Head of caudate nucleus (tissue), 42 donors: ENCODE measurements around the gene VPS26A.

ENCODE experiments used
- DNase-seq, 42 donors: peaks; one replicate each; pipeline versions ENCODE4 v3.0.0 to v3.0.0-alpha.2; 2020 to 2021; ENCODE audit warnings: mixed read lengths in 7 of 42
- intact Hi-C: fragments of 100-400 bp; cut with DNase I; formaldehyde crosslinking; loops from one replicate; pipeline ENCODE4 v1.15.0; 2022

VPS26A gene

DNA sequence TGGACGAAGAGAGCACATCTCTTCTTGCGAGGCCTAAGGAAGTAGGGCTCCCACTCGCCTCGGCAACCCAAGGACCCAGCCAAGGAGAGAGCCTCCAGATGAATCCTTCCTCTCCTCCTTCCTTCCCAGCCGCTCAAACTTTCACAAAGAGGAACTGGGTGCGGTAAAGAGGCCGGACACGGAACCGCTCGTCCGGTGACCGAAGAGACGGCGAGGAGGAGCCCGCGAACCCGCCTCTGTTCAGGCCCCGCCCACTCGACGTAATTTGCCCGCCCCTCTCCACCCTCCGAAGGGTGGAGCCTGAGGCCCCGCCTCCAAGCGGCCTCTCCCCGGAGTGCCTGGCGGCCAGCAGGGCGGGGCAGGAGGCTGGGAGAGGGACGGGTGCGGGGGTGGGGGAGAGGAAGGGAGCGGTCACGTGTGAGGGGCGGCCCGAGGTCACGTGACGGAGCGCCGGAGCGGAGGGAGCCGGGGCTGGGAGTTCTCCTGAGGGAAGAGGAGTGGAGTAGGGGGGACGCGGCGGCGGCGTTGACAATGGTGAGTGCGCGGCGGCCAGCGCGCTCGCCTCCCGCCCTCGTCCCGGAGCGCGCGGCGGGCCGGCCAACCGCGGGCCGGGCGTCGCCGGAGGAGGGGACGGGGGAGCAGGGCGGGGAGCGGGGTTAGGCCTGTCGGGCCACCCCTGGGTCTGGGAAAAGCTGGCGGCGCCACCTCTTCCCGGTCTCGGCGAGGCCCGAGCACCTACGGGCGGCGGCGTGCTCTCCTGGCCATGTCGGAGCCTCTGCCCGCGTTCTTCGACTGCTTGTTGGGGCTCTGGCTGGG, at the start of gene VPS26A:
Gene VPS26A (plus strand): TSS at position 432 of the 816 bp plus-strand sequence. CDS start 100 bp downstream, at position 532.
- peak; percentile 97 to 100 (median 100) for DNase-seq
- intact Hi-C loops = loop anchor here (5.0 kb wide), 2 partner anchors 53 to 137 kb away; partner anchors contain the start of gene KIFBP

DNA sequence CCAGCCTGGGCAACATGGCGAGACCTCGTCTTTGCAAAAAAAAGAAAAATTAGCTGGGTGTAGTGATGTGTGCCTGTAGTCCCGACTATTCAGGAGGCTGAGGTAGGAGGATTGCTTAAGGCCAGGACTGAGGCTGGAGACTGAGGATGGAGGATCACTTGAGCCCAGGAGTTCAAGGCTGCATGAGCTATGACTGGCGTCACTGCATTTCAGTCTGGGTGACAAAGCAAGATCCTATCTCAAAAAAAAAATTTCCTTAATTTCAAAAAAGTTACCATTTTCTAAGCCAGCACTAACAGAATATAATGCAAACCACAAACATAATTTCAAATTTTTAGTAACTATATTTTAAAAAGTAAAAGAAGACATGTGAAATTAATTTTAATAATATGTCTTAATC, 49.4 kb upstream of the VPS26A start:
- intact Hi-C loops = no loop called here

DNA sequence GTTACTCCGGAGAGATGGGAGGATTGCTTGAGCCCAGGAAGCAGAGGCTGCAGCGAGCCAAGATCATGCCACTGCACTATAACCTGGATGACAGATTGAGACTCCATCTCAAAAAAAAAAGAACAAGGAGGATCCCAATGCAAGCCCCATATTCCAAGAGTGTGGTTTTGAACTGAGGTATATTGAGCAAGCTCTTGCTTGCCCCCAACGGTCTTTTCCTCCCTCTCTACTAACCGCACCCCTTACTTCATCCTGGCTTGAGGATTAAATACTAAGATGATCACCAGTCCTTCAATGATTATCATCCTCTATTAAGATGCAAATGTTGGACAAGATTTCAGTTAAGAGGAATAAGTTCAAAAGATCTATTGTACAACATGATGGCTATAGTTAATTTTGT, 48.5 kb upstream of the VPS26A start:
- DNase-seq = no peak
- intact Hi-C loops = no loop called here

More for the DNA sequence above, 49.4 kb upstream of the VPS26A start:
- no peak for DNase-seq

DNA sequence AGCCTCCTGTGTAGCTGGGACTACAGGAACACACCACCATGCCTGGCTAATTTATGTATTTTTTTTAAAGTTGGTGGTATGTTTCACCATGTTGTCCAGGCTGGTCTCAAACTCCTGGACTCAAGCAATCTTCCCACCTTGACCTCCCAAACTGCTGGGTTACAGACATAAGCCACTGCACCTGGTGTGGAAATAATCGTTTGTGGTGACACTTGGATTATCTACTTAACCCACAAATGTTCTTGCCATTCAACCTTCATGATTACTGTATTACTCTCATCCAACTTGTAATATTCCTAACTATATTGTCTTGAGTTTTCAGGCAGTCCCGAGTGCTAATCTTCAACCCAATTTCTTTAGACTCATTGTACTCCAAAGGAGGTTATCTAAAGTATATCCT, 45.7 kb upstream of the VPS26A start:
- DNase-seq = no peak
- intact Hi-C loops = no loop called here

DNA sequence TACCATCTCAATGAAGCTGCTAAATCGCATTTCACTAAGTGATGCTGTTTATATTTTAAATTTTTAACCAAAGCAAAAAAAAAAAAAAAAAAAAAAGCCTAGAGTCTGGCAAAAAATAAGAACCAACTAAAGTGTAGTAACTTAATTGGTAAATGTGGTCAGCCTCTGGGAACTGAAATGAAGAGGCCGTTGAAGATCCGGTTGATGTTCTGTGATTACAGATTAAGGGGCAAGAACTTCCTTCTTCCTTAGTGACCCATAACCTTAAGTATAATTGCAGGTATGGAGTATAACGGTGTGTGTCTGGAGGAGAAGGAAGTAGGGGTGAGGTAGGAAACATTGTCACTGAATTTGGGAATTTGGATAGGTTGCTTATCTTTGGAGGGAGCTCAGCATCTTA, 43.8 kb upstream of the VPS26A start:
- intact Hi-C loops = no loop called here
- DNase-seq = no peak

DNA sequence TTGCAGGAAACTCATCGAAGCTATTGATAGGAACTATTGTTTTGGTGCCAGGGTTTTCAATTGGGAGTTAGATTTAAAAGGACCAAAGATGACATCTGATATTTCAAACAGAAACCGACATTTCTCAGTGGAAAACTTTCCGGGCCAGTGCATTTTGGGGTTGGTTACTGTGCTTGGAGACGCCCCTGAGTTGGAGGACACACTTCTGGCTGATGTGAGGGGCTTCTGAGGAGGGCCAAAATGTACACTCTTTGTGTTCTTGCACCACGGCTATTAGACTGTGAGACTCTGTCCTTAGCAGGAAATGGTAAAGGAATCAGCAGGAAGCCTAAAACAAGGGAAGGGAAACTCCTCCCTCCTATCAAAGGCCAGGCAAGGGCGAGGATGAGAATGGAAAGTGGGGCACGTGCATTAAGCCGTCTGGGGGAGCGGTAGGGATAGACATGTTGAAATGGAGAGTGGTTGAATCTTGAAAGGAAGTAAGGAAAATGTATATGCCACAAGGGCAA, 37.9 kb upstream of the VPS26A start:
- DNase-seq = no peak
- intact Hi-C loops = no loop called here

DNA sequence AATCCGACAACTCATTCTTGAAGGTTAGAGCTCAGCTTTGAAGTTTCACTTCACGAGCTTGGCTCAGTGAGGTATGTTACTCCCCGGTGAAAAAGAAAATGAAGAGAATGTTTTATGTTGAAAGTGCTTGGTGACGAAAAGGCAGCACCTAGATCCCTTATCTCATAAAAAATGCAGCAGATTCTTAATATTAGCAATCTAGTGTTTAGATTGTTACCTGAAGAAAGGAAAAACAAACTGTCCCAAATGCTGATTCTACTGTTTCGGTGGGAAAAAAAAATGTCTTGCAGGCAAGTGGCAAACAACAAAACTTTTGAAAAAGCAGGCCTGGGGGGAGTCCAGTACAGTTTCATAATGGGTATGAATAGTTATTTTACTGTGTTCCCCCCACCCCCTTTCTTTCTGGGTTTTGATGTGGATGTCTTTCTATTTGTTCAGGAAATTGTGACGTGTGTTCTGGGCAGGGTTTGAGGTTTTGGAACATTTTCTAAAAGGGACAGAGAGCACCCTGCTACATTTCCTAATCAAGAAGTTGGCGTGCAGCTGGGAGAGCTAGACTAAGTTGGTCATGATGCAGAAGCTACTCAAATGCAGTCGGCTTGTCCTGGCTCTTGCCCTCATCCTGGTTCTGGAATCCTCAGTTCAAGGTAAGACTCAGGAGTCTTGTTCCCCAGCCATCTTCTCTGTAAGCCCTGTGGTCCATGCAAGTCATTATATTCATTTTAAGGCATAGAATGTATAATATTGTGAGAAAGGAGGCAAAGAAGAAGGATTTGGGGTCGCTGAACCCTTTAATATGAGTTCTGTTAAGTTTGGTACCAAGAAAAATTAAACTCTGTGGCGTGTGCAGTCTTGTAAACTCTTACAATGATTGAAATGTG, 36.1 kb upstream of the VPS26A start, which contains the start of gene SRGN:
Gene SRGN (plus strand): TSS at position 514 of the 881 bp plus-strand sequence. CDS start 55 bp downstream, at position 569.
- intact Hi-C loops = no loop called here
- peak in 31 of 42 donors; percentile 15 to 68 (median 37) for DNase-seq

DNA sequence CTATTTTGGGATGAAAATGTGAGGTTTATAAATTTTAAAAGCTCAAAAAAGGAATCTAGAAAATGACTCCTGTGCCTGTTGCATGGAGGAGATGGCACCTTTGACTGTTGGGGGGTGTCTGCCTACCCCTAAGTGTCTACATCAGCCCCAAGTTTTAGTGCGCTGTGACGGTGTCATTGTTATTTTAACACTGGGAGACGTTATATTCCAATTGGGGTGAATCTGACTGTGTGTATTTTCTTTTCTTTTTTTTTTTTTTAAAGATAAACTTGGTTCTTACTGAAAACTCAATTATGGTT, 35.6 kb upstream of the VPS26A start:
- no peak for DNase-seq
- intact Hi-C loops = no loop called here

DNA sequence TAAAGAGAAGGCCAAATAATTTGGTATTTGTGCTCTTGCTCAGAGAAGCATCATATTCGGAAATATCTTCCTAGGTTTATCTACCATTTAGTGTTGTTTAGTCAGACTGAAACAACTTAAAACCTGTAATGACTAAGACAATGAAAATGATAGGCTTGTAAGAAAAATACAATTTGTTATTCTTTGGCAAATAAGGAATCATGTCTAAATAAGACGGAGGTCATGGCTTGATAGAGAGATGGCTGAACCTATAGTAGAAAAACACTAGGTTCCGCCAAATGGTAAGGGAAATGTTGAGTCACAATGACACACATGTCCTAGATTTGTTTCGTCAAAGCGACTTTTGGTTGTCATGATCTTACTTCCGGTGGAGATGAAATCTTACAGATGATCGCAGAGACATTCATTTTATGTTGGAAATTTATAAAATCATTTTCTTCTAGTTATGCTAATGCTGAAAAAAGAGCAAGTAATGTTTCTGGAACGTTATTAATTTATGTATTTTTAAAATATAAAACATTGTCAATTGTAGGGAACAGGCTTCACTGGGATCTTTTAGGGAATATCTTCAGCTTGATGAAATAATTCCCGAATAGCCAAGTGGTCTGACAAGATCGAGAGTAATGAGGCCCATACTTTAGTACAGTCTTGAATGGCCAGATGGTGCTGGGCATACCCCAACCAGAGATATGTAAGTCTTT, 35.0 kb upstream of the VPS26A start:
- no peak for DNase-seq
- intact Hi-C loops = no loop called here

DNA sequence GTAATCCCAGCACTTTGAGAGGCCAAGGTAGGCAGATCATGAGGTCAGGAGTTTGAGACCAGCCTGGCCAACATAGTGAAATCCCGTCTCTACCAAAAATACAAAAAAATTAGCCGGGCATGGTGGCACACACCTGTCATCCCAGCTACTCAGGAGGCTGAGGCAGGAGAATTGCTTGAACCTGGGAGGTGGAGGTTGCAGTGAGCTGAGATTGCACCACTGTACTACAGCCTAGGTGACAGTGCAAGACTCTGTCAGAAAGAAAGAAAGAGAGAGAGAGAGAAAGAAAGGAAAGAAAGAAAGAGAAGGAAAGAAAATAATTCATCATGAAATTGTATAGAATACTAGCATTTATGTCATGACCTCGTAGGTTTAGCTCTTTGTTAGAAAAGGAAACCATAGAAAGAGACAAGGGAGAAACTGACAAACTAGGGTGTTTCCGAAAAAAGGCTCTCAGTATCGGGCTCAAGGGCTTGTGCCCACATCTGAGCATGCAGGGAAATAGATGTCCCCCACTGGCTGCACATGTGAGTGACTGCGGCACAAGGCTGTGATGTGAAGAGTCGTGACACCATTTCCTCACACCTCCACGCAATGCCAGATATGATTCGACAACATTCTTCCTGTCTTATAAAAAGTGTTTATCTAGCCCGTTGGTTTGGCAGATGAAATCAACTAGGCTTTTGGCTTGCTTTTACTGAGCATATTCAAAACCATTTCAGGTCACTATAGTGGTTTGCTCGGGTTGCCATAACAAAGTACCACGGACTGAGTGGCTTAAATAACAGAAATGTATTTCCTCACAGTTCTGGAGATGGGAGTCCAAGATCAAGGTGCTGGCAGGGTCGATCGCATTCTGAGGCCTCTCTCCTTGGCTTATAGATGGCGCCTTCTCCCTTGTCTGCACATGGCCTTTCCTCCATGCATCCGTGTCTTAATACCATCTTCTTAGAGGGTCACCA, 34.1 kb upstream of the VPS26A start:
- intact Hi-C loops = no loop called here
- DNase-seq = peak in 8 of 42 donors; percentile 8 to 46 (median 23)

DNA sequence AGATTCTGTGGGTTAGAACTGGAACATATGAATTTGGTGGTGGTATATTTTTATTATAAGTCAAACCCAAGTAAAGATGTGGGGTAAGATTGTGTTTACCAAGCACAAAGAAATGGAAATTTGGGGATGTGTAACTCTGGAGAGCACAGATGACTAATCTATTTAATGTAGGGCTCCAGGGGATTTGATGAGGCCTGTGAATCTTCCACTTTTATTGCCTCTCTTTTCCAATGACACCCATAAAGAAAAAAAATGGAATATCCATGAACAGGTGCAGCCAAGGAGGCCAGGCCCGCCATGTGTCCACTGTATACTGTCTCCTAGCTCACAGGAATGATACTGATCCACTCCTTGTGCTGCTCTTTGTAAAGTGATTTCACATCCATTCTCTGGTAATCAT, 33.3 kb upstream of the VPS26A start:
- no peak for DNase-seq
- intact Hi-C loops = no loop called here

DNA sequence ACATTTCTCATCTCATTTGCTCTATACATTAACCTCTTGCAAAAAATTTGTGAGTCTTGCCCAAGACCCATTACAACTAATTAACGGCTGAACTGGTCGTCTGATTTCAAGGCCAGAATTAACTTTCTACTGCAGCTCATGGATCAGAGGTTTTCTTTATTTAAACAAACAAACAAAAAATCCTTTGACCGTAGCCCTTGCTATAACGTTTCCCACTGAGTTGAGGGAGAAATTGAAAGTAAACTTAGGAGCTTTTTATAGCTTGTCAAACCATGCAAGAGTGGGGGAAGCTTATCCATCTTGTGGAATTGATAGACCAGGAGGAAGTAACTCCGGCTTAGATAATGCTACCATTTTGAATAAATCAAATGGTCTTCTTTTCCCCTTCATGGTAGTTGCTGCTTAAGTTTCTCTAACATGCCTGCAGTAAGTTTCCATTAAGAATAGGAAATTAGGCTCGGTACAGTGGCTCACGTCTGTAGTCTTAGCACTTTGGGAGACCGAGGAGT, 32.8 kb upstream of the VPS26A start:
- no peak for DNase-seq
- intact Hi-C loops = no loop called here

DNA sequence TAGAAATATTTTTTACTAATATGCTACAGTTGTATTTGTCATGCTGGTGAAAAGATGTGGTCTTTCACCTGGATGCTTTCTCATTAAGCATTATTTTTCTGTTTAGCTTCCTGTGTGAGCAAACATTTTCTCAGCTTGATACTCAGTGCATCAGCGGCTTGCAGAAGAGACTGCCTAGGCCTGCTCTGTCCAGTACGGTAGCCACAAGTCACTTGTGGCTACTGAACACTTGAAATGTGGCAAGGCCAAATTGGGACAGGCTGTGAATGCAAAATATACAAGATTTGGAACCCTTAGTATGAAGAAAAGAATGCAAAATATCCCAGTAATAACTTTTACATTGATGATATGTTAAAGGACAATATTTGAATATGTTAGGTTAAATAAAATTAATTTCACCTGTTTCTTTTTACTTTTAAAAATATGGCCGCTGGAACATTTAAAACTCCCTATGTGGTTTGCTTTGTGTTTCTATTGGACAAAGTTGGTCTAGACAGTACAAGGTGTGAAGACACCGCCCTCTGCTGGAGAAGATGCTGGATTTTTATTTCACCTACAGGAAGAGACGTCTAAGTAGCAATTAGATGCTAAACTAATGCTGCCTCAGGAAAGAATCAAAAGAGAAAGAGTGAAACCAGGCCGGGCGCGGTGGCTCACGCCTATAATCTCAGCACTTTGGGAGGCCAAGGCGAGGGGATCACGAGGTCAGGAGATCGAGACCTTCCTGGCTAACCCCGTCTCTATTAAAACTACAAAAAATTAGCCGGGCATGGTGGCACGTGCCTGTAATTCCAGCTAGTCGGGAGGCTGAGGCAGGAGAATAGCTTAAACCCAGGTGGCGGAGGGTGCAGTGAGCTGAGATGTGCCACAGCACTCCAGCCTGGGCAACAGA, 30.8 kb upstream of the VPS26A start:
- intact Hi-C loops = no loop called here
- DNase-seq = peak in 38 of 42 donors; percentile 19 to 86 (median 60)

DNA sequence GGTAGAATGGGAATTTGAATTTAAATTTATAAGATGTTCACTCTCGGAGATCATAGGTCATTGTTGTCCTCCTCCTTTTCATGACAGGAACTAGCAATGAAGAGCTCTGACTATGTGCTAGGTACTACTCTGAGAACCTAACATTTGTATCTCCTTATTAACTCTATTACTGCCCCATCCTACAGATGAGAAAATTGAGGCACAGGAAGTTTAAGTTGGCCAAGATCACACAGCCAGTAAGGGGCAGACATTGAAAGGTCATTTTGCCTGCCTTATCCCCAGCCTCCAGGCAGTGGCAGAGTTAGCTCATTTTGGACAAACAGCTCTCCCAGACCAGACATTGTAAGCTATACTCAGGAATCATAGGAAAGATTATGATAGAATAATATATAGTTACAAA, 30.0 kb upstream of the VPS26A start:
- DNase-seq = no peak
- intact Hi-C loops = no loop called here

DNA sequence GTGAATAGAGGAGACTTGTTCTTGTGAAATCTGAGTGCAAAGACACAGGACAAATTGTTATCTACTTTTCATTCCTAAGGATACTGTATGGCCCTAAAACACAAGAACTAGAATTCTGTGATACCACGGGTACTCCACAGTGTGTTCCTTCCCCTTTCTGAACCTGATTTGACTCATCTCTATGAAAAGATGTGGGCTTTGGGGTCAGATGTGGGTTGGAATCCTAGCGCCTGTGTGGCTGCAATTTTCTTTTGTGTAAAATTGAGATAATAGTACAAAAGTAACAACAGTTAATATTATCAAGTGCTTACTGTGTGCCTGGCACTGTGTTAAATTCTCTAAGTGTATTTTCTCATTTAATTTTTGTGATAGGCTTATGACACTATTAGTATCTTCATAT, 27.9 kb upstream of the VPS26A start:
- DNase-seq = no peak
- intact Hi-C loops = no loop called here

DNA sequence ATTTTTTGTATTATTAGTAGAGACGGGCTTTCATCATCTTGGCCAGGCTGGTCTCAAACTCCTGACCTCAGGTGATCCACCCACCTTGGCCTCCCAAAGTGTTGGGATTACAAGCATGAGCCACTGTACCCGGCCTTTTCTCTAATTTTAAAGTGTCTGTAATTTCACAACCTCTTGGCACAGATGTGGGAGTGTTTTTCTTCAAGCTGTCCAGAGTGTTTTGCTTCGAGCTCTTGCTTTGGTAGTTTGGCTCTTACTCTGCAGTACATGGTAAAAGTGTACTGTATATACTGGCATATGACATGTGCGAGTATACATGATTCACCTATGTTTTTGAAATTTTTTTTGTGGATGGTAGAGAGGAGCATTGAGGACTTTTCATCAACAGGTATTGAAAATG, 26.2 kb upstream of the VPS26A start:
- intact Hi-C loops = no loop called here
- no peak for DNase-seq
